PC-3 (cell line): Measurements from ENCODE around the gene TEX11.

Experiments
- EZH2 ChIP-seq: fragments of 300-600 bp; sonication (generic); IDR thresholded peaks from one replicate; pipeline ENCODE4 v1.6.1; 2017; ENCODE audit warnings: antibody characterized with exemption, mild to moderate bottlenecking, low read length; ENCODE audit not compliant: unreplicated experiment
- EZH2phosphoT487 ChIP-seq: fragments of 300-600 bp; sonication (generic); IDR thresholded peaks from 2 replicates; pipeline ENCODE4 v1.6.1; 2018; ENCODE audit warnings: mild to moderate bottlenecking, antibody characterized with exemption, low read length, borderline replicate concordance
- TF ChIP-seq, protein P1 (sequence below): fragments of 300-600 bp; sonication (generic); conservative IDR thresholded peaks from 2 replicates; pipeline ENCODE4 v1.5.1; 2017; ENCODE audit warnings: antibody characterized with exemption, low read depth, mild to moderate bottlenecking, low read length

DNA sequence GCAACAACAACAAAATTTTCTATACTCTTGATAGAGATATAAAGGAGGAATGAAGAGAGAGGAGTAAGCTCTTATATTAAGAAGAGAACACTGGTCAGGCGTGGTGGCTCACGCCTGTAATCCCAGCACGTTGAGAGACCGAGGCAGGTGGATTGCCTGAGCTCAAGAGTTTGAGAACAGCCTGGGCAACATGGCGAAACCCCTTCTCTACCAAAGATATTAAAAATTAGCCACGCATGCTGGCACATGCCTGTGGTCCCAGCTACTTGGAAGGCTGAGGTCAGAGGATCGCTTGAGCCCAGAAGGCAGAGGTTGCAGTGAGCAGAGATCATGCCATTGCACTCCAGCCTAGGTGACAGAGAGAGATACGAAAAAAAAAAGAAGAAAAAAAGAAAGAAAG, 102.4 kb downstream of the TEX11 start:
- TF ChIP-seq, protein P1, sequence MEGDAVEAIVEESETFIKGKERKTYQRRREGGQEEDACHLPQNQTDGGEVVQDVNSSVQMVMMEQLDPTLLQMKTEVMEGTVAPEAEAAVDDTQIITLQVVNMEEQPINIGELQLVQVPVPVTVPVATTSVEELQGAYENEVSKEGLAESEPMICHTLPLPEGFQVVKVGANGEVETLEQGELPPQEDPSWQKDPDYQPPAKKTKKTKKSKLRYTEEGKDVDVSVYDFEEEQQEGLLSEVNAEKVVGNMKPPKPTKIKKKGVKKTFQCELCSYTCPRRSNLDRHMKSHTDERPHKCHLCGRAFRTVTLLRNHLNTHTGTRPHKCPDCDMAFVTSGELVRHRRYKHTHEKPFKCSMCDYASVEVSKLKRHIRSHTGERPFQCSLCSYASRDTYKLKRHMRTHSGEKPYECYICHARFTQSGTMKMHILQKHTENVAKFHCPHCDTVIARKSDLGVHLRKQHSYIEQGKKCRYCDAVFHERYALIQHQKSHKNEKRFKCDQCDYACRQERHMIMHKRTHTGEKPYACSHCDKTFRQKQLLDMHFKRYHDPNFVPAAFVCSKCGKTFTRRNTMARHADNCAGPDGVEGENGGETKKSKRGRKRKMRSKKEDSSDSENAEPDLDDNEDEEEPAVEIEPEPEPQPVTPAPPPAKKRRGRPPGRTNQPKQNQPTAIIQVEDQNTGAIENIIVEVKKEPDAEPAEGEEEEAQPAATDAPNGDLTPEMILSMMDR, result no peak
- TF ChIP-seq EZH2 (no peak), EZH2phosphoT487 (no peak)
